Nephron progenitor cell (in vitro differentiated cells): Measurements from ENCODE around the gene LRP1B.

Source experiments
- DNase-seq: peaks from one replicate; pipeline ENCODE4 v3.0.0; 2021
- H3K27ac Mint-ChIP-seq: 2 replicates; pipeline ENCODE4 v1.8.0; 2021; ENCODE audit warnings: mild to moderate bottlenecking, moderate library complexity, mixed read lengths
- H3K27me3 Mint-ChIP-seq: 2 replicates; pipeline ENCODE4 v1.8.0; 2021; ENCODE audit warnings: mild to moderate bottlenecking, low read depth, mixed read lengths; ENCODE audit not compliant: poor library complexity
- H3K36me3 Mint-ChIP-seq: 2 replicates; pipeline ENCODE4 v1.8.0; 2021; ENCODE audit warnings: low read depth, mixed read lengths
- H3K4me1 Mint-ChIP-seq: 2 replicates; pipeline ENCODE4 v1.8.0; 2021; ENCODE audit warnings: mixed read lengths
- H3K4me3 Mint-ChIP-seq: 2 replicates; pipeline ENCODE4 v1.8.0; 2021; ENCODE audit warnings: mild to moderate bottlenecking, moderate library complexity, mixed read lengths
- H3K9me3 Mint-ChIP-seq: 2 replicates; pipeline ENCODE4 v1.8.0; 2021; ENCODE audit warnings: mild to moderate bottlenecking, moderate library complexity, mixed read lengths
- TF ChIP-seq, protein P1 (sequence below): fragments of 200-600 bp; sonication (generic); IDR thresholded peaks from 2 replicates; pipeline ENCODE4 v1.5.0; 2021; ENCODE audit warnings: antibody characterized with exemption

LRP1B gene

GRCh38 chr2:141923657-141924056 lies 207.2 kb downstream of the LRP1B start:
- Mint-ChIP-seq H3K9me3 (no peaks in the 10 kb centered on the region), H3K4me1 (no peaks in the 10 kb centered on the region), H3K27ac (no peak overlapping the region), H3K4me3 (no peak overlapping the region), H3K27me3 (no peaks in the 10 kb centered on the region), H3K36me3 (no peaks in the 10 kb centered on the region)
- no peak for DNase-seq
- TF ChIP-seq, protein P1, sequence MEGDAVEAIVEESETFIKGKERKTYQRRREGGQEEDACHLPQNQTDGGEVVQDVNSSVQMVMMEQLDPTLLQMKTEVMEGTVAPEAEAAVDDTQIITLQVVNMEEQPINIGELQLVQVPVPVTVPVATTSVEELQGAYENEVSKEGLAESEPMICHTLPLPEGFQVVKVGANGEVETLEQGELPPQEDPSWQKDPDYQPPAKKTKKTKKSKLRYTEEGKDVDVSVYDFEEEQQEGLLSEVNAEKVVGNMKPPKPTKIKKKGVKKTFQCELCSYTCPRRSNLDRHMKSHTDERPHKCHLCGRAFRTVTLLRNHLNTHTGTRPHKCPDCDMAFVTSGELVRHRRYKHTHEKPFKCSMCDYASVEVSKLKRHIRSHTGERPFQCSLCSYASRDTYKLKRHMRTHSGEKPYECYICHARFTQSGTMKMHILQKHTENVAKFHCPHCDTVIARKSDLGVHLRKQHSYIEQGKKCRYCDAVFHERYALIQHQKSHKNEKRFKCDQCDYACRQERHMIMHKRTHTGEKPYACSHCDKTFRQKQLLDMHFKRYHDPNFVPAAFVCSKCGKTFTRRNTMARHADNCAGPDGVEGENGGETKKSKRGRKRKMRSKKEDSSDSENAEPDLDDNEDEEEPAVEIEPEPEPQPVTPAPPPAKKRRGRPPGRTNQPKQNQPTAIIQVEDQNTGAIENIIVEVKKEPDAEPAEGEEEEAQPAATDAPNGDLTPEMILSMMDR, result no peak

GRCh38 chr2:141911485-141912066 lies 219.2 kb downstream of the LRP1B start:
- DNase-seq, result peak; percentile 31
- Mint-ChIP-seq H3K36me3 (peaks cover 6% of the 10 kb centered on the region), H3K27me3 (no peaks in the 10 kb centered on the region), H3K27ac (no peak overlapping the region), H3K4me1 (no peaks in the 10 kb centered on the region), H3K9me3 (peaks cover 18% of the 10 kb centered on the region), H3K4me3 (no peak overlapping the region)
- TF ChIP-seq, protein P1, result peak; percentile 37

- Mint-ChIP-seq H3K9me3 (no peaks in the 10 kb centered on the region), H3K36me3 (no peaks in the 10 kb centered on the region), H3K4me3 (no peak overlapping the region), H3K27ac (no peak overlapping the region), H3K4me1 (no peaks in the 10 kb centered on the region), H3K27me3 (no peaks in the 10 kb centered on the region)
- DNase-seq, result no peak
- TF ChIP-seq, protein P1, result no peak
Measured at GRCh38 chr2:141906678-141907077, 224.1 kb downstream of the LRP1B start.

DNA sequence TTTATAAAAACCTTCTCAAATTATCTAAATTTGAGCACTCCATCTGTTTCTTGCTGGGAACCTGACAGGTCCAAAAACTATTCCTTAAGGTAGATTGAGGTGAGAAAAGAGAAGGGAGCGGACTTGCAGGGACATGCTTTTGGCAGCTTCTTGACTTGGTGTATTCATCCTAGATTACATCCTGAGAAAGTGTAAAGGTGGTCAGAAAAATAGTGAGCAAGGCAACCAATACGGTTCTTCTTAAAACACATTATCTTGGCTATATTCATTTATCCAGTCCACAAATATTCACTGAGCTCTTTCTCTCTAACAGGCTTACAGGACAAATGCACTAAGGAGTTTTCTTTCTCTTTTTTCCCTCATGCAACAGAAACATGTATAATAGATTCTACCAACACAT lies 230.0 kb downstream of the LRP1B start:
- H3K4me3 Mint-ChIP-seq, result no peak overlapping the region
- H3K27ac Mint-ChIP-seq, result no peak overlapping the region
- DNase-seq, result no peak
- TF ChIP-seq, protein P1, result no peak
- no peaks in the 10 kb centered on the region for H3K4me1 Mint-ChIP-seq
- no peaks in the 10 kb centered on the region for H3K36me3 Mint-ChIP-seq
- no peaks in the 10 kb centered on the region for H3K9me3 Mint-ChIP-seq
- no peaks in the 10 kb centered on the region for H3K27me3 Mint-ChIP-seq

DNA sequence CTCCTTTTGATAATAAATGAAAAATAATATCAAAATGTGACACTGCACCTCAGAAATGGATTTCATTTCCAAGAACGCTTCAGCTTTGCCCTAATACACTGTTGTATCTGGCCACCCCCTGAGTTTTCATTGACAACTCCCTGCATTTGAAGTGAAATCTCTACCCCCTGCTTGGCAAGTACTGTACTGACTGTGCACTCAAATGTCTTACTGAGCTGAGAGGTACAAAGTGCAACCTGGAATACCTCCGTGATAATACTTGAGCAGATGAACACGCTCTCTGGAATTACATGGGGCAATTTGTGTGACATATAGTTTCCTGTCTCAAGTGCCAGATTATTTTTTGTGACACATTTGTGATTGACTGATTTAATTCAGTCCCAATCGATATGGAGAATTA lies 231.1 kb downstream of the LRP1B start:
- DNase-seq, result no peak
- Mint-ChIP-seq H3K4me3 (no peak overlapping the region), H3K27ac (no peak overlapping the region), H3K36me3 (no peaks in the 10 kb centered on the region), H3K9me3 (no peaks in the 10 kb centered on the region), H3K27me3 (no peaks in the 10 kb centered on the region), H3K4me1 (no peaks in the 10 kb centered on the region)
- TF ChIP-seq, protein P1, result no peak

GRCh38 chr2:141889788-141890187 lies 241.0 kb downstream of the LRP1B start:
- no peak for DNase-seq
- Mint-ChIP-seq H3K9me3 (no peaks in the 10 kb centered on the region), H3K27me3 (no peaks in the 10 kb centered on the region), H3K4me3 (no peak overlapping the region), H3K36me3 (no peaks in the 10 kb centered on the region), H3K27ac (no peak overlapping the region), H3K4me1 (no peaks in the 10 kb centered on the region)
- TF ChIP-seq, protein P1, result no peak
